ENCODE data around the gene PNKD.

- TF ChIP-seq CTCF (IDR thresholded peaks at IDR 0.05) (no peak), ELK1 (IDR thresholded peaks at IDR 0.05; ENCODE audit: low read depth, low read length) (no peak), EP300 (IDR thresholded peaks at IDR 0.05) (no peak), RFX5 (IDR thresholded peaks at IDR 0.05) (no peak), RCOR1 (IDR thresholded peaks at IDR 0.05; ENCODE audit: low read depth, low read length) (no peak), SREBF2 (IDR thresholded peaks at IDR 0.05) (no peak), REST (IDR thresholded peaks at IDR 0.05) (no peak)
Observed at GRCh38 chr2:218317835-218318234, 47.5 kb downstream of the PNKD start.
